Right lobe of liver (tissue), 6 donors: ENCODE data around the gene MTCH1. TPM values are rescaled to one million over a fixed set of nuclear protein-coding genes. Genes with fewer than 3 reads are reported as not detected.

Experiments used
- ATAC-seq, 4 donors: fragments of 200-7000 bp; cut with Tn5 transposase; one replicate each; pipeline ENCODE4 v1.9.1; 2020; ENCODE audit warnings: mild to moderate bottlenecking in 4 of 4, moderate library complexity in 4 of 4
- DNase-seq, 3 donors: peaks; one replicate each; pipeline ENCODE4 v3.0.0-alpha.2; 2020
- H3K27ac ChIP-seq, 3 donors: fragments of 200-600 bp; one replicate each; pipeline ENCODE4 v1.8.0; 2022
- H3K27me3 ChIP-seq, 2 donors: fragments of 200-600 bp; one replicate each; pipeline ENCODE4 v1.8.0; 2022
- H3K36me3 ChIP-seq, 4 donors: fragments of 200-600 bp; sonication (generic) in 1 of 4; one replicate each; pipeline versions ENCODE4 v1.5.1 to v1.8.0; 2017 to 2022; ENCODE audit warnings: control low read depth in 1 of 4
- H3K4me1 ChIP-seq, 4 donors: fragments of 200-600 bp; sonication (generic) in 1 of 4; one replicate each; pipeline versions ENCODE4 v1.5.1 to v1.8.0; 2017 to 2022; ENCODE audit warnings: control low read depth in 1 of 4
- H3K4me3 ChIP-seq, 3 donors: fragments of 200-600 bp; one replicate each; pipeline ENCODE4 v1.8.0; 2022
- H3K9me3 ChIP-seq, 4 donors: fragments of 200-600 bp; sonication (generic) in 1 of 4; one replicate each; pipeline versions ENCODE4 v1.5.1 to v1.8.0; 2017 to 2022; ENCODE audit warnings: control low read depth in 1 of 4
- POLR2A ChIP-seq: fragments of 450-650 bp; IDR thresholded peaks from one replicate; pipeline ENCODE4 v1.6.1; 2017; ENCODE audit warnings: antibody characterized with exemption, mild to moderate bottlenecking
- WGBS: methylation state at CpG from one replicate; pipeline ENCODE4 v1.1.6; 2018; ENCODE audit warnings: low coverage, low lambda C conversion rate; ENCODE audit not compliant: insufficient coverage; ENCODE audit errors: missing lambda C conversion rate; 5-methylcytosine and 5-hydroxymethylcytosine counted together
- intact Hi-C, 2 donors: fragments of 100-400 bp; cut with DNase I; formaldehyde crosslinking; loops; one replicate each; pipeline versions ENCODE4 v1.11.2 to v1.14.1; 2022
- total RNA-seq, 6 experiments: library from RNA; depleted of rRNA in 2 of 6; stranded (reverse); fragments of >200 nt in 2 of 6; fragmentation: NEBNext Ultra II Directional in 3 of 6; extraction: Animal tissue kit (Norgen Biotek cat#: 25700) in 3 of 6; gene quantifications; one replicate each; pipeline versions ENCODE4 v1.1.0 to v1.2.4, GENCODE V29; 2016 to 2023
- TF ChIP-seq, protein P1 (sequence below), 4 donors: fragments of 200-600 bp in 3 of 4; fragments of 450-650 bp in 1 of 4; IDR thresholded peaks; one replicate each; pipeline versions ENCODE4 v1.5.1 to v1.8.0; 2016 to 2022; ENCODE audit warnings: antibody characterized with exemption in 4 of 4, mild to moderate bottlenecking in 2 of 4
- donor health status: DM: no; HTN: yes; CAD: no.
- donor health status: DM: no; HTN: no; CAD: no.
- donor health status: DM: no; HTN: no; CAD: no.
- donor health status: DM: no; HTN: yes; CAD: no.
- donor health status: DM: no; HTN: yes; CAD: no.

The MTCH1 gene
- total RNA-seq, 6 experiments from 2014 or later = 56.3 to 73.7 (median 63.3) TPM

DNA sequence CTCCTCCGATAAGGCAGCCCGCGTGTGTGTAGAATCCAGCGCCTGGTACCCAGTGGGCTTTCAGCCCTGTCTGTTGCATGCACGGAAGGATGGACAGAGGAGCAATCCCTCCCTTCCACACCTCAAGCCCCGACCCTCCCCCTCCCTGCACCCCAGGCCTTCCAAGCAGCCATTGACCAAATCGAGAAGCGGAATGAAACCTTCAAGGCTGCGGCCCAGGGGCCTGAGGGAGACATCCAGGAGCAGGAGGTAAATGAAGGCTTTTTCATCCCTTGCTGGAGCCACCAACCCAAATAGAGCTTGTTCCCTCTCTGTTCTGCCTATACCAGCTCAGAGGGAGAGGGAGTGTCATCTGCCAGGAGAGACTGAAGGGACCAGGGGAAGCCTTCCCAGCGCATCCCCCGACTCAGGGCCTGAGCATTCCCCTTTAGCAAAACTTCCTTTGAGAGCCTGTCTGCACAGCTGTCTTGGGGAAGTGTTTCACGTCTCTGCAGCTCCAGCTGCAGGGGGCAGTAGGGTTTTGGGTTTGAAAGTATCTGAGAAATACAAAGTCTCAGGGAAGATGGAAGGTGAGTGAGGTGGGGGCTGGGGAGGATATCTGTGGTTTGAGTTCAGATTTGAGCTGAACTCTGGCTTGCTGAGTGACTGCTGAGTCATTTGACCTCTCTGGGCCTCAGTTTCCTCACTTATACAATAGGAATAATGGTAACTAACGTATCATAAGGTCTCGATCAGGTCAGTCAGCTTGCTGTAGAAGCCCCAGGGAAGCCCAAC is 35.5 kb upstream of the MTCH1 start:
- TF ChIP-seq, protein P1, sequence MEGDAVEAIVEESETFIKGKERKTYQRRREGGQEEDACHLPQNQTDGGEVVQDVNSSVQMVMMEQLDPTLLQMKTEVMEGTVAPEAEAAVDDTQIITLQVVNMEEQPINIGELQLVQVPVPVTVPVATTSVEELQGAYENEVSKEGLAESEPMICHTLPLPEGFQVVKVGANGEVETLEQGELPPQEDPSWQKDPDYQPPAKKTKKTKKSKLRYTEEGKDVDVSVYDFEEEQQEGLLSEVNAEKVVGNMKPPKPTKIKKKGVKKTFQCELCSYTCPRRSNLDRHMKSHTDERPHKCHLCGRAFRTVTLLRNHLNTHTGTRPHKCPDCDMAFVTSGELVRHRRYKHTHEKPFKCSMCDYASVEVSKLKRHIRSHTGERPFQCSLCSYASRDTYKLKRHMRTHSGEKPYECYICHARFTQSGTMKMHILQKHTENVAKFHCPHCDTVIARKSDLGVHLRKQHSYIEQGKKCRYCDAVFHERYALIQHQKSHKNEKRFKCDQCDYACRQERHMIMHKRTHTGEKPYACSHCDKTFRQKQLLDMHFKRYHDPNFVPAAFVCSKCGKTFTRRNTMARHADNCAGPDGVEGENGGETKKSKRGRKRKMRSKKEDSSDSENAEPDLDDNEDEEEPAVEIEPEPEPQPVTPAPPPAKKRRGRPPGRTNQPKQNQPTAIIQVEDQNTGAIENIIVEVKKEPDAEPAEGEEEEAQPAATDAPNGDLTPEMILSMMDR (IDR thresholded peaks at IDR 0.05) = peak in 3 of 4 donors; percentile 6 to 37 (median 30)
- no peak for TF ChIP-seq POLR2A
- H3K4me1 ChIP-seq = peaks cover 0 to 48% (median 19%) of the 10 kb centered on the region in 4 donors
- H3K27me3 ChIP-seq = no peaks in the 10 kb centered on the region
- H3K9me3 ChIP-seq = no peaks in the 10 kb centered on the region
- intact Hi-C loops = loop anchor here in 1 of 2 donors (10.0 kb wide), 1 partner anchor 183 kb away; no protein-coding TSS in a partner anchor
- H3K27ac ChIP-seq = no peak overlapping the region
- no peaks in the 10 kb centered on the region for H3K36me3 ChIP-seq
- WGBS = 50% methylated on average over 2 of the region's 14 CpGs
- DNase-seq (no peak), ATAC-seq (no peak)
- no peak overlapping the region for H3K4me3 ChIP-seq

DNA sequence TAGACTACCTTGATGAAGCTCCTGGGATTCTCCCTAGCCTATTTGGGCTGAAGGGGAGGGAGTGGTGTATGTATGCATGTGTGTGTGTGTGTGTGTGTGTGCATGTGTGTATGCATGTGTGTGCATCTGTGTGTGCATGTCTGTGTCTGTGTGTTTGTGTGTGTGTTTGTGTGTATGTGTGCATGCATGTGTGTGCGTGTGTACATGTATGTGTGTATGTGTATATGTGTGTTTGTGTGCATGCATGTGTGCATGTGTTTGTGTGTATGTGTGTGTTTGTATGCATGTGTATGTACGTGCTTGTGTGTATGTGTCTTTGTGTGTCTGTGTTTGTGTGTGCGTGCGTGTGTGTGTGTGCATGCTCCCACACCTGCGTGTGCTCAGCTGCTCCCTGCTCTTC is 34.8 kb upstream of the MTCH1 start:
- H3K27me3 ChIP-seq = no peaks in the 10 kb centered on the region
- no peaks in the 10 kb centered on the region for H3K36me3 ChIP-seq
- peaks cover 0 to 48% (median 19%) of the 10 kb centered on the region in 4 donors for H3K4me1 ChIP-seq
- intact Hi-C loops = loop anchor here in 1 of 2 donors (10.0 kb wide), 1 partner anchor 184 kb away; no protein-coding TSS in a partner anchor
- H3K27ac ChIP-seq = no peak overlapping the region
- no peak overlapping the region for H3K4me3 ChIP-seq
- H3K9me3 ChIP-seq = no peaks in the 10 kb centered on the region
- 88% methylated on average over 4 of the region's 5 CpGs for WGBS
- TF ChIP-seq POLR2A = no peak
- TF ChIP-seq, protein P1 (IDR thresholded peaks at IDR 0.05) = no peak
- DNase-seq (no peak), ATAC-seq (no peak)

DNA sequence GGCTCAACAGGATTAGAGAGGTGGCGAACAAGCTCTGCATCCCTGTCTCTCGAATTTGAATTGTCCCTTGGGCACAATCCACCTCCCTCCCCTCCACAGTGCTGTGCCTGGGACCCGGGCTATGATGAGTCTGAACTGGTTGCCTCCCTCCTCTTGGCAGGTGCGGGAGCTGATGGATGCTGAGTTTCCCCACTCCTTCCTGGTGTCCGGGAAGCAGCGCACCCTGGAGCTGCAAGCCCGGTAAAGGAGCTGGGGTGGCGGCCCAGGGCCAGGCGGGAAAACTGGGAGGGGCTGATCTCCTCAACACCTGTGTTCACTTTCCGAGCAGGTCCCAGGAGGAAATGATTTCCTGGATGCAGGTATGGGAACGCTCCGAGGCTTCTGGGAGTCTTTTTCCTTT is 34.4 kb upstream of the MTCH1 start:
- no peak overlapping the region for H3K27ac ChIP-seq
- intact Hi-C loops = loop anchor here in 1 of 2 donors (10.0 kb wide), 1 partner anchor 184 kb away; no protein-coding TSS in a partner anchor
- no peak overlapping the region for H3K4me3 ChIP-seq
- no peak for ATAC-seq
- no peaks in the 10 kb centered on the region for H3K9me3 ChIP-seq
- TF ChIP-seq, protein P1 (IDR thresholded peaks at IDR 0.05) = no peak
- TF ChIP-seq POLR2A = no peak
- H3K36me3 ChIP-seq = no peaks in the 10 kb centered on the region
- no peaks in the 10 kb centered on the region for H3K27me3 ChIP-seq
- no peak for DNase-seq
- H3K4me1 ChIP-seq = peaks cover 0 to 48% (median 19%) of the 10 kb centered on the region in 4 donors
- 66% methylated on average over 4 of the region's 12 CpGs for WGBS

DNA sequence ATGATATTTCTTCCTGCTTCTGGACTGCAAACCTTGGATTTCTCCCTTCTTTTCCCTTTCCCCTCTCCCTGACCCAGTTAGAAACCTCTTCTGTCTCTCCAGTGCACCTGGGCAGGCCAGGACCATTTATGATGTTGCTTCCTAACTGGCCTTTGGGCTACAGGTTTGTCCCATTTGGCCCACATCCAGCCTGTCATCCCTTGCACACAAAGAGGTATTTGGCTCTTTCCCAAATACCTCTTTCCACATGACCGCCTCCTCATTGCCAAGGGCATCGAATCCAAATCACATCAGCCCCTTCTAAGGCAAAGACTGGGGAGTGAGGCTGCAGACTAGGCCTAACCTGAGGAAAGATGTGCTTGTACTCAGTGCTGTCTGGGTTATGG is 33.1 kb upstream of the MTCH1 start:
- H3K9me3 ChIP-seq = no peaks in the 10 kb centered on the region
- peak; percentile 50 to 63 (median 59) for ATAC-seq
- no peak overlapping the region for H3K4me3 ChIP-seq
- WGBS = 42% methylated on average over 2 of the region's 2 CpGs
- peak; percentile 78 to 82 (median 80) for DNase-seq
- intact Hi-C loops = loop anchor here (10.0 kb wide), 1 partner anchor 254 kb away; no protein-coding TSS in a partner anchor
- TF ChIP-seq, protein P1 (IDR thresholded peaks at IDR 0.05) = no peak
- TF ChIP-seq POLR2A = no peak
- no peaks in the 10 kb centered on the region for H3K27me3 ChIP-seq
- H3K27ac ChIP-seq = peak overlapping the region; percentile 41 to 68 (median 57)
- H3K4me1 ChIP-seq = peaks cover 0 to 42% (median 16%) of the 10 kb centered on the region in 4 donors
- H3K36me3 ChIP-seq = no peaks in the 10 kb centered on the region
